Measurements from ENCODE around the gene LRPAP1.

The LRPAP1 gene

GRCh38 chr4:3483471-3483921 lies 48.7 kb downstream of the LRPAP1 start:
- DNase-seq = peak; percentile 66

GRCh38 chr4:3482707-3483106 lies 49.5 kb downstream of the LRPAP1 start:
- no peak for DNase-seq

GRCh38 chr4:3481783-3482393 lies 50.3 kb downstream of the LRPAP1 start:
- DNase-seq = no peak

GRCh38 chr4:3481113-3481531 lies 51.1 kb downstream of the LRPAP1 start:
- DNase-seq = no peak

- peak; percentile 87 for DNase-seq
Observed at GRCh38 chr4:3480528-3481112, 51.6 kb downstream of the LRPAP1 start.

GRCh38 chr4:3479358-3480101 lies 52.7 kb downstream of the LRPAP1 start:
- no peak for DNase-seq

- DNase-seq = no peak
Observed at GRCh38 chr4:3478446-3479357, 53.5 kb downstream of the LRPAP1 start.

- DNase-seq = no peak
Observed at GRCh38 chr4:3477750-3478430, 54.3 kb downstream of the LRPAP1 start.

- DNase-seq = no peak
Observed at GRCh38 chr4:3476936-3477749, 55.1 kb downstream of the LRPAP1 start.

- DNase-seq = no peak
Observed at GRCh38 chr4:3476341-3476747, 55.9 kb downstream of the LRPAP1 start.

GRCh38 chr4:3475713-3476260 lies 56.4 kb downstream of the LRPAP1 start:
- DNase-seq = no peak

GRCh38 chr4:3475041-3475712 lies 57.0 kb downstream of the LRPAP1 start:
- DNase-seq = no peak

- DNase-seq = no peak
Observed at GRCh38 chr4:3473996-3474765, 58.0 kb downstream of the LRPAP1 start.

- no peak for DNase-seq
Observed at GRCh38 chr4:3473181-3473950, 58.9 kb downstream of the LRPAP1 start.

- no peak for DNase-seq
Observed at GRCh38 chr4:3472411-3473141, 59.6 kb downstream of the LRPAP1 start.

- no peak for DNase-seq
Observed at GRCh38 chr4:3471886-3472285, 60.3 kb downstream of the LRPAP1 start.

- DNase-seq = no peak
Observed at GRCh38 chr4:3471098-3471760, 61.0 kb downstream of the LRPAP1 start.

Data from left hindlimb (tissue), 1 donor.